Stimulated activated naive B cell treated with anti-CD40 and anti-IgM and Interleukin-4, amounts not matched to agents 10 μg/mL and 1 μg/mL and 100 μg/mL, for 72 hours (primary cell): ENCODE data around the gene APOC3.

ENCODE experiments used
- ATAC-seq, 2 donors: fragments of 150-1000 bp; cut with Tn5 transposase; replicated peaks; 2 replicates each; pipeline ENCODE4 v1.10.0; 2021; ENCODE audit warnings: moderate library complexity in 1 of 2
- DNase-seq: peaks from one replicate; pipeline ENCODE4 v3.0.0; 2021
- H3K27ac Mint-ChIP-seq: one replicate; pipeline ENCODE4 v1.8.0; 2022; ENCODE audit warnings: mild to moderate bottlenecking, mixed read lengths
- H3K27me3 Mint-ChIP-seq, 2 donors: one replicate each; pipeline ENCODE4 v1.8.0; 2022; ENCODE audit warnings: mixed read lengths in 2 of 2
- H3K36me3 Mint-ChIP-seq, 2 donors: one replicate each; pipeline ENCODE4 v1.8.0; 2022; ENCODE audit warnings: mixed read lengths in 2 of 2, mild to moderate bottlenecking in 1 of 2
- H3K4me1 Mint-ChIP-seq, 2 donors: one replicate each; pipeline ENCODE4 v1.8.0; 2022; ENCODE audit warnings: mixed read lengths in 2 of 2, mild to moderate bottlenecking in 1 of 2
- H3K4me3 Mint-ChIP-seq, 2 donors: one replicate each; pipeline ENCODE4 v1.8.0; 2022; ENCODE audit warnings: mild to moderate bottlenecking in 2 of 2, mixed read lengths in 2 of 2, moderate library complexity in 1 of 2
- H3K9me3 Mint-ChIP-seq, 2 donors: one replicate each; pipeline ENCODE4 v1.8.0; 2022; ENCODE audit warnings: mixed read lengths in 2 of 2, mild to moderate bottlenecking in 1 of 2

APOC3 gene

GRCh38 chr11:116813781-116814471 is 15.8 kb upstream of the APOC3 start:
- H3K4me1 Mint-ChIP-seq: peaks cover 0 to 2% of the 10 kb centered on the region in 2 donors
- H3K9me3 Mint-ChIP-seq: no peaks in the 10 kb centered on the region
- DNase-seq (no peak), ATAC-seq (no peak)
- peaks cover 6 to 12% of the 10 kb centered on the region in 2 donors for H3K27me3 Mint-ChIP-seq
- H3K27ac Mint-ChIP-seq: no peak overlapping the region
- no peak overlapping the region for H3K4me3 Mint-ChIP-seq
- H3K36me3 Mint-ChIP-seq: no peaks in the 10 kb centered on the region

GRCh38 chr11:116814502-116814901 is 15.2 kb upstream of the APOC3 start:
- Mint-ChIP-seq H3K27ac (no peak overlapping the region), H3K4me1 (peaks cover 0 to 2% of the 10 kb centered on the region in 2 donors), H3K4me3 (no peak overlapping the region), H3K9me3 (no peaks in the 10 kb centered on the region), H3K36me3 (no peaks in the 10 kb centered on the region), H3K27me3 (peaks cover 4 to 10% of the 10 kb centered on the region in 2 donors)
- no peak for ATAC-seq
- no peak for DNase-seq

- no peaks in the 10 kb centered on the region for H3K36me3 Mint-ChIP-seq
- no peak overlapping the region for H3K27ac Mint-ChIP-seq
- ATAC-seq: no peak
- no peaks in the 10 kb centered on the region for H3K9me3 Mint-ChIP-seq
- DNase-seq: no peak
- H3K4me1 Mint-ChIP-seq: peaks cover 0 to 2% of the 10 kb centered on the region in 2 donors
- H3K27me3 Mint-ChIP-seq: peaks cover 0 to 6% of the 10 kb centered on the region in 2 donors
- no peak overlapping the region for H3K4me3 Mint-ChIP-seq
Measured at GRCh38 chr11:116819049-116819448, 10.7 kb upstream of the APOC3 start.

DNA sequence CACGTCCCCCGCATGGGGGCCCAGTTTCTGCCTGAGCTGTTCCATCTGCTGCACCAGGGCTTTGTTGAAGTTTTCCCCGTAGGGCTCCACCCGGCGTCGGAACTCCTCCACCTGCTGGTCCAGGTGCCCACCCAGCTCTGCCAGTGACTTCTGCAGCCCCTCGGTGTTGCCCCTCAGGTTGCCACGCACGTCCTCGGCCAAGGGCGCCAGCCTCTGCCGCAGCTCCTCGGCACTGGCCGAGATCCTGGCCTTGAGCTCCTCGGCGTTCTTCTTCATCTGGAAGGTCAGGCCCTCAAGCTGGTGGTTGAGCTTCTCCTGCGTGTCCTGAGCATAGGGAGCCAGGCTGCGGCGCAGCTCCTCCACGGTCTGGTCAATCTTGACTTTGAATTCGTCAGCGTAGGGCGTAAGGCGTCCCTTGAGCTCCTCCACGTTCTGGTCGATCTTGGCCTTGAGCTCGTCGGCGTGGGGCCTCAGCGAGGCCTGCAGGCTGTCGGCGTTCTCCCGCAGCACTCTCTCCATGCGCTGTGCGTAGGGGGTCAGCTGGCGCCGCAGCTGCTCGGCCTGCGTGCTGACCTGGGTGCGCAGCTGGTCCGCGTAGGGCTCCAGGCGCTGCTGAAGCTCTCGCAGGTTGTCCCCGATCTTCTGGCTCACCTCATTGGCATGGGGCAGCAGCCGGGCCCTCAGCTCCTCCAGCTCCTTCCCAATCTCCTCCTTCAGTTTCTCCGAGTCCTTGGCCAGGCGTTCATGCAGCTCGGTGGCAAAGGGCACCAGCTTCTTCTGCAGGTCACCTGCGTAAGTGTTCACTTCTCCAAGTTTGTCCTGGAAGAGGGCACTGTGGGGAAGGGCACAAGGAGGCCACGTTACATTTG is 8.4 kb upstream of the APOC3 start:
- Mint-ChIP-seq H3K27me3 (no peaks in the 10 kb centered on the region), H3K36me3 (no peaks in the 10 kb centered on the region), H3K27ac (no peak overlapping the region), H3K4me1 (no peaks in the 10 kb centered on the region), H3K4me3 (no peak overlapping the region), H3K9me3 (no peaks in the 10 kb centered on the region)
- no peak for ATAC-seq
- DNase-seq: no peak

GRCh38 chr11:116822575-116822974 is 7.1 kb upstream of the APOC3 start:
- H3K4me1 Mint-ChIP-seq: no peaks in the 10 kb centered on the region
- no peaks in the 10 kb centered on the region for H3K27me3 Mint-ChIP-seq
- H3K9me3 Mint-ChIP-seq: no peaks in the 10 kb centered on the region
- H3K27ac Mint-ChIP-seq: no peak overlapping the region
- no peaks in the 10 kb centered on the region for H3K36me3 Mint-ChIP-seq
- ATAC-seq (no peak), DNase-seq (no peak)
- no peak overlapping the region for H3K4me3 Mint-ChIP-seq

DNA sequence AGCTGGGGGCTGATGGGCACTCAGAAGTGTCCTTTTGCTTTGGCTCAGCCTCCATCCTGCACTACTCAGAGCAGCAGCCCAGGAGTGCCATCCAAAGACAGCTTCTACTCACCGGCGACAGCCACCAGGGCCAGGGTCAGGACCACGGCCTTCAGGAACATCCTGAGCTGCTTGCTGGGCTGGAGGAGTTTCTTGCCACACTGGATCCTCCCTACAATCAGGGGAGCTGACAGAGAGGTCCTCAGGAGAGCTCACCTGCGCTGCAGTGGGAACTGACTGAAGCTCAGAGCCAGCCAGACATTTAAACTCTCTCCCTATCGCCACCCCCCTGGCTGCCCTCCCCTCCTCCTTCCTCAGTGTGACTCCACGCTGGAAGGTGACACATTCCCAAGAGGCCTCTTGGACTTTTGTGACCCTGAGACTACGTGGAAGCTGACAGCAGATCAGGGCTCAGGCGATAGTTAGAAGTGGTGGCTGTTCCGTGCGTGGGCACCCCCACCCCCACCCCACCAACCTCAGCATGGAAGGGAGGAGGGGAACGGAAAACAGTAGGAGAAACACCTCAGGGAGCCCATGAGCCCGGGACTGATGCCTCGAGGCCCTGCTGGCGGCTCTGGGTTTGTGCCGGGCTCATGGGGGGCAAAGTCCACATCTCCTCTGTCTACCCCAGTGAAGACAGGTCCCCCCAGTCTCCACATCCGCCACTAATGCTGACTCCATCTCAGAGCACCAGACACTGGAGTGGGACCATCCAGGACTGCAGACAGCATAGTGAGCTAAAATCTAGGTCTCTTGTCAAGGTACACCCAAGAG is 6.5 kb upstream of the APOC3 start, which contains the start of gene APOA4:
APOA4 (minus strand) TSS at position 274 of the 813 bp plus-strand sequence; CDS start at position 161, 113 bp downstream.
- no peaks in the 10 kb centered on the region for H3K36me3 Mint-ChIP-seq
- no peaks in the 10 kb centered on the region for H3K4me1 Mint-ChIP-seq
- H3K4me3 Mint-ChIP-seq: no peak within 1 kb of the TSS
- no peak for ATAC-seq
- no peak for DNase-seq
- H3K9me3 Mint-ChIP-seq: no peaks in the 10 kb centered on the region
- H3K27me3 Mint-ChIP-seq: no peaks in the 10 kb centered on the region
- H3K27ac Mint-ChIP-seq: no peak within 1 kb of the TSS

- Mint-ChIP-seq H3K4me1 (no peaks in the 10 kb centered on the region), H3K36me3 (no peaks in the 10 kb centered on the region), H3K4me3 (no peak overlapping the region), H3K9me3 (no peaks in the 10 kb centered on the region), H3K27ac (no peak overlapping the region), H3K27me3 (no peaks in the 10 kb centered on the region)
- ATAC-seq (no peak), DNase-seq (no peak)
Measured at GRCh38 chr11:116825434-116825833, 4.3 kb upstream of the APOC3 start.

DNA sequence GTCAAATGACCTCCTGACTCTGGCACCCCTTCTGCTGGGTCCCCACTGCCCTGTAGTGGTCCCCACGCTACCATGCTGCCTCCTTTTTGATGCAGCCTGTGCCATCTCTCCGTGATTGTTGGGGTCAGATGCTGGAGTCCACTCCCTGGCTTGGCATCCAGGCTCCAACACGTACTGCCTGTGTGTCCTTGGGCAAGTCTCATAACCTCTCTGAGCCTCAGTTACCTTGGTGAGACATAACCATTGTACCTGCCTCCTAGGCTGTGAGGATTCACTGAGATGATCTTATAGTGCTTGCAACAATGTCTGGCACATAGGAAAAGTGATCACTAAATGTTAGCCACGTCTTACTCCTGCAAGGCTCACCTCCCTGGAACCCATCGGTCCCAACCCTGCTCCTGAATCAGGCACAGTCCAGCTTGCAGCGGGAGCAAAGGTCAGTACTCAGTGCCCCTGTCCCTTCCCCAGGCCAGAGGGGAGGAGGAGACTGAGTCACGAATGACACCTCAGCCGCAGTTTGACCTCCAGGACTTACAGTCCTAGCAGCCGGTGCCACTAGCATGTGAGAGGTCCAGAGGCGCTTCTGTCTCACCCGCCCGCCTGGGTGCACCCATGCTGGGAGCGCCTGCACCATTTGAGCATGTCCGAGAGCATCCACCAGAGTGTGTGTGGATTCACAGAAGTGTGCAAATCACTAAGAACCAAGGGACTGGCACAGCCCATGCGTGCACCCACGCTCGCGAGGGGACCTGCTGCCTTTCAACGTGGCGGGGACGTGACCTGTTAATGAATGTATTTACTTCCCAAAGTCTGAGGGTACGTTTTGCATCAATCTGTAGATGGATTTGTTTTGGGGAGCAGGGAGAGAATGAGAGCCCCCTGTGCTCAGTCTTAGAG is 3.6 kb upstream of the APOC3 start:
- H3K36me3 Mint-ChIP-seq: no peaks in the 10 kb centered on the region
- no peaks in the 10 kb centered on the region for H3K4me1 Mint-ChIP-seq
- no peak for DNase-seq
- no peak overlapping the region for H3K27ac Mint-ChIP-seq
- no peaks in the 10 kb centered on the region for H3K27me3 Mint-ChIP-seq
- no peak overlapping the region for H3K4me3 Mint-ChIP-seq
- no peaks in the 10 kb centered on the region for H3K9me3 Mint-ChIP-seq
- ATAC-seq: no peak

- H3K27ac Mint-ChIP-seq: no peak overlapping the region
- H3K9me3 Mint-ChIP-seq: no peaks in the 10 kb centered on the region
- DNase-seq (no peak), ATAC-seq (no peak)
- no peaks in the 10 kb centered on the region for H3K36me3 Mint-ChIP-seq
- H3K4me3 Mint-ChIP-seq: no peak overlapping the region
- no peaks in the 10 kb centered on the region for H3K4me1 Mint-ChIP-seq
- H3K27me3 Mint-ChIP-seq: peaks cover 0 to under 1% of the 10 kb centered on the region in 2 donors
Measured at GRCh38 chr11:116826751-116827431, 2.8 kb upstream of the APOC3 start.

DNA sequence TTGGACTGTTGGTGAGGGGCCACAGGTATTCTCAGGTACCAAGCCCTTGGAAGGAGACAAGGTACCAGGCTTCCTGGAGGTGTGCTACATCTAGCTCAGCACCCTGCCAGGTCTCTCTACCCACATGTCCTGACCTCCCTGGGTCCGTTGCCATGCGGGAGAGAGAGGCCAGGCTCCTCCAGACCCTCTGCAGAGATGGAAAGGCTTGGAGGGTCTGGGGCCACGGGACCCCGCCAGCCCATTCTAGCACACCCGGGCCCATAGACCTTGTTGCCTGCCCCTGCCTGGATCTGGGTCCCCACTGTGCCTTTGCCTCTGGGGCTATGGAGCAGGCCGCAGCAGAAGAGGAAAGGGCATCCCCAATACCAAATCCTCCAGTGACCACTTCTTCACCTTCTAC is 2.2 kb upstream of the APOC3 start:
- H3K9me3 Mint-ChIP-seq: no peaks in the 10 kb centered on the region
- no peaks in the 10 kb centered on the region for H3K36me3 Mint-ChIP-seq
- no peaks in the 10 kb centered on the region for H3K4me1 Mint-ChIP-seq
- H3K27me3 Mint-ChIP-seq: peaks cover 0 to 4% of the 10 kb centered on the region in 2 donors
- ATAC-seq: no peak
- DNase-seq: no peak
- H3K4me3 Mint-ChIP-seq: no peak overlapping the region
- H3K27ac Mint-ChIP-seq: no peak overlapping the region

DNA sequence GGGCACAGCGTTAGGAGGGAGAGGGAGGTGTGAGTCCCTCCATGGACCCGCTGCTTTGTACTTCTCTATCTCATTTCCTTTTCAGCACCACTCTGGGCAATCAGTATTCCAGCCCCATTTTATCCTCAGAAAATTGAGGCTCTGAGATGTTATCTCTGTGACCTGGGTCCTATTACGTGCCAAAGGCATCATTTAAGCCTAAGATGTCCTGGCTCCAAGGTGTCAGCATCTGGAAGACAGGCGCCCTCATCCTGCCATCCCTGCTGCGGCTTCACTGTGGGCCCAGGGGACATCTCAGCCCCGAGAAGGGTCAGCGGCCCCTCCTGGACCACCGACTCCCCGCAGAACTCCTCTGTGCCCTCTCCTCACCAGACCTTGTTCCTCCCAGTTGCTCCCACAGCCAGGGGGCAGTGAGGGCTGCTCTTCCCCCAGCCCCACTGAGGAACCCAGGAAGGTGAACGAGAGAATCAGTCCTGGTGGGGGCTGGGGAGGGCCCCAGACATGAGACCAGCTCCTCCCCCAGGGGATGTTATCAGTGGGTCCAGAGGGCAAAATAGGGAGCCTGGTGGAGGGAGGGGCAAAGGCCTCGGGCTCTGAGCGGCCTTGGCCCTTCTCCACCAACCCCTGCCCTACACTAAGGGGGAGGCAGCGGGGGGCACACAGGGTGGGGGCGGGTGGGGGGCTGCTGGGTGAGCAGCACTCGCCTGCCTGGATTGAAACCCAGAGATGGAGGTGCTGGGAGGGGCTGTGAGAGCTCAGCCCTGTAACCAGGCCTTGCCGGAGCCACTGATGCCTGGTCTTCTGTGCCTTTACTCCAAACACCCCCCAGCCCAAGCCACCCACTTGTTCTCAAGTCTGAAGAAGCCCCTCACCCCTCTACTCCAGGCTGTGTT is 829 bp upstream of the APOC3 start:
- no peak overlapping the region for H3K4me3 Mint-ChIP-seq
- no peak for ATAC-seq
- no peaks in the 10 kb centered on the region for H3K4me1 Mint-ChIP-seq
- no peak for DNase-seq
- H3K27me3 Mint-ChIP-seq: peaks cover 0 to 4% of the 10 kb centered on the region in 2 donors
- H3K27ac Mint-ChIP-seq: no peak overlapping the region
- no peaks in the 10 kb centered on the region for H3K9me3 Mint-ChIP-seq
- no peaks in the 10 kb centered on the region for H3K36me3 Mint-ChIP-seq

- Mint-ChIP-seq H3K9me3 (no peaks in the 10 kb centered on the region), H3K4me3 (no peak overlapping the region), H3K27ac (no peak overlapping the region), H3K27me3 (peaks cover 0 to 4% of the 10 kb centered on the region in 2 donors), H3K36me3 (no peaks in the 10 kb centered on the region), H3K4me1 (peaks cover 6 to 8% of the 10 kb centered on the region in 2 donors)
- ATAC-seq (no peak), DNase-seq (no peak)
Measured at GRCh38 chr11:116830184-116830912, 641 bp downstream of the APOC3 start.
